ENCODE measurements around the gene DRC7.
"Not testable (repeated sequence)": the region's sequence is repeated elsewhere in the genome, so short reads cannot be mapped to it uniquely, and the experiment has no call there.

The DRC7 gene

GRCh38 chr16:57661510-57661909 is 33.1 kb upstream of the DRC7 start:
- no peak for DNase-seq

GRCh38 chr16:57661936-57662906 is 32.4 kb upstream of the DRC7 start:
- no peak for DNase-seq

GRCh38 chr16:57663436-57663835 is 31.2 kb upstream of the DRC7 start:
- DNase-seq: no peak

- no peak for DNase-seq
Observed at GRCh38 chr16:57663917-57664661, 30.5 kb upstream of the DRC7 start.

- no peak for DNase-seq
Observed at GRCh38 chr16:57664662-57665025, 30.0 kb upstream of the DRC7 start.

- DNase-seq: no peak
Observed at GRCh38 chr16:57665541-57665940, 29.1 kb upstream of the DRC7 start.

- DNase-seq: no peak
Observed at GRCh38 chr16:57666353-57667047, 28.1 kb upstream of the DRC7 start.

- DNase-seq: no peak
Observed at GRCh38 chr16:57667048-57667525, 27.5 kb upstream of the DRC7 start.

- no peak for DNase-seq
Observed at GRCh38 chr16:57667526-57668262, 26.9 kb upstream of the DRC7 start.

GRCh38 chr16:57668263-57668571 is 26.4 kb upstream of the DRC7 start, which contains the start of gene ADGRG3:
Gene ADGRG3, plus strand, starts transcription at chr16:57668306. Its CDS starts 42 bp downstream, at chr16:57668348.
- DNase-seq: no peak

- no peak for DNase-seq
Observed at GRCh38 chr16:57668630-57669475, 25.8 kb upstream of the DRC7 start.

GRCh38 chr16:57669476-57670162 is 25.0 kb upstream of the DRC7 start:
- no peak for DNase-seq

GRCh38 chr16:57670196-57670595 is 24.4 kb upstream of the DRC7 start:
- no peak for DNase-seq

- DNase-seq: not testable (repeated sequence)
Observed at GRCh38 chr16:57671451-57671850, 23.2 kb upstream of the DRC7 start.

GRCh38 chr16:57672416-57672815 is 22.2 kb upstream of the DRC7 start:
- no peak for DNase-seq

GRCh38 chr16:57672824-57673223 is 21.8 kb upstream of the DRC7 start:
- no peak for DNase-seq

GRCh38 chr16:57675741-57676551 is 18.7 kb upstream of the DRC7 start:
- no peak for DNase-seq

- DNase-seq: no peak
Observed at GRCh38 chr16:57676553-57677085, 18.0 kb upstream of the DRC7 start.

- no peak for DNase-seq
Observed at GRCh38 chr16:57677622-57678369, 16.8 kb upstream of the DRC7 start.
